HL-60/S4 treated with retinoic acid at 250 ng/mL for 4 days and 3 days (cell line): ENCODE data around the gene SLC6A16.
"Not testable (repeated sequence)": the region's sequence is repeated elsewhere in the genome, so short reads cannot be mapped to it uniquely, and the experiment has no call there.

ENCODE experiments used
- in situ Hi-C: fragments of 300-500 bp; cut with MboI; formaldehyde crosslinking; loops from 2 replicates; pipeline ENCODE4 v1.7.0; 2022; ENCODE audit warnings: low sequenced_read_pairs

The SLC6A16 gene

DNA sequence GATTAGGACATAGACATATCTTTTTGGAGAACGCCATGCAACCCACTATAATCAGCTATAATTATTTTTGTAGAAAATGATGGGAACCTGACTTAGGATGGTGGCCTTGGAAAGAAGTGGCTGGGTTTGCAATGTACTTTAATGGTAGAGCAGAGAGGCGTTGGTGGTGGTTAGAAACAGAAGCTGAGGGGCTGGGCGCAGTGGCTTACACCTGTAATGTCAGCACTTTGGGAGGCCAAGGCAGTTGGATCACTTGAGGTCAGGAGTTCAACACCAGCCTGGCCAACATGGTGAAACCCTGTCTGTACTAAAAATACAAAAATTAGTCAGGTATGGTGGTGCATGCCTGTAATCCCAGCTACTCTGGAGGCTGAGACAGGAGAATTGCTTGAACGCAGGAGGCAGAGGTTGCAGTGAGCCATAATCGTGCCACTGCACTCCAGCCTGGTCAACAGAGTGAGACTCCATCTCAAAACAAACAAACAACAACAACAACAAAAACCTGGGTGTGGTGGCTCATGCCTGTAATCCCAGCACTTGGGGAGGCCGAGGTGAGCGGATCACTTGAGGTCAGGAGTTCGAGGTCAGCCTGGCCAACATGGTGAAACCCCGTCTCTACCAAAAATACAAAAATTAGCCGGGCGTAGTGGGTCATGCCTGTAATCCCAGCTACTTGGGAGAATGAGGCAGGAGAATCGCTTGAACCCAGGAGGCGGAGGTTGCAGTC is 7.9 kb upstream of the SLC6A16 start:
- in situ Hi-C loops = not testable (repeated sequence)

DNA sequence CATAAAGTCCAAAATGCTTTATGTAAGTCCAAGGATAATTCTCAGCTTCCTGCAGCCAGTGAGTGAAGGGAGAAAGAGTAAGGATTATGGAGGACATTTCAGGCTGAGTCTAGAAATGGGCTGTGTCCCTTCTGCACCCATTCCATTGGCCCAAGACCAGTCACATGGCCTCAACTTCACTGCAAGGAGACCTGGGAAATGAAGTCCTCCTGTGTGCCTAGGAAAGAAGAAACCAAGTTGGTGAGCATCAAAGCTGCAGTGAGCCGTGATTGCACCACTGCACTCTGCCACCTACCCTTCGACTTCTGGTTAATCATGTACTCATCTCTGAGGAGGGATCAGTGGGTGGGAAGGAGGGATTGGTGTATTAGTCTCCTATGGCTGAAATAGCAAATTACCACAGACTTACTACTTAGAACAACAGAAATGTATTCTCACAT is 6.6 kb upstream of the SLC6A16 start:
- in situ Hi-C loops = no loop called here

DNA sequence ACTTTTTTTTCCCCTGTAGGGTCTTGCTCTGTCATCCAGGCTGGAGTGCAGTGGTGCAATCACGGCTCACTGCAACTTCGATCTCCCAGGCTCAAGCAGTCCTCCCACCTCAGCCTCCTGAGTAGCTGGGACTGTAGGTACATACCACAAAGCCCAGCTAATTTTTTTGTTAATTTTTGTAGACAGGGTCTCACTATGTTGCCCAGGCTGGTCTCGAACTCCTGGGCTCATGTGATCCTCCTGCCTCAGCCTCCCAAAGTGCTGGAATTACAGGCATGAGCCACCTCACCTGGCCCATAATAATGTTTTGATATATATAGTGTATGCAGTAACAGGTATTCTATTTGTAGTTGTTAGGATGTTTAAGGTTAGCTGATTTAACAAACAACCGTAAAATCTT is 6.2 kb upstream of the SLC6A16 start:
- in situ Hi-C loops = not testable (repeated sequence)

- in situ Hi-C loops = no loop called here
Measured at GRCh38 chr19:49328741-49329140, 3.8 kb upstream of the SLC6A16 start.

DNA sequence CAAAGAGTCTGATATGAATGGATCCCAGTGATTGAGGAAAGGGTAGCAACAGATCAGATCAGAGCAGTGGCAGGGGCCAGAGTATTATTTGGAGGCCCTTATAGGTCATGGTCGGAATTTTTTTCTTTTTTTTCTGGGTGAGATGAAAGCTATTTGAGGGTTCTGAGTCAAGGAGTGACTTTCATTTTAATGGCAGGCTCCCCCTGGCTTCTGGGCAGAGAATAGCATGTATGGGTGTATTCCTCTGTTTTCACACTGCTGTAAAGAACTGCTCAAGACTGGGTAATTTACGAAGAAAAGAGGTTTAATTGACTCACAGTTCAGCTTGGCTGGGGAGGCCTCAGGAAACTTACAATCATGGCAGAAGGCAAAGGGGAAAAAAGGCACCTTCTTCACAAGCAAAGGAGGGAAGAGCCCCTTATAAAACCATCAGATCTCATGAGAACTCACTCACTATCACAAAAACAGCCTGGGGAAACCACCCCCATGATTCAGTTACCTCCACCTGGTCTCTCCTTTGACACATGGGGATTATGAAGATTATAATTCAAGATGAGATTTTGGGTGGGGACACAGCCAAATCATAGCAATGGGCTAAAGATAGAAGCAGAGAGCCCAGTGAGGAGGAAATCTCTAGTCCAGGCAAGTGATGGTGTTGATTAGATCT is 3.0 kb upstream of the SLC6A16 start:
- in situ Hi-C loops = no loop called here

DNA sequence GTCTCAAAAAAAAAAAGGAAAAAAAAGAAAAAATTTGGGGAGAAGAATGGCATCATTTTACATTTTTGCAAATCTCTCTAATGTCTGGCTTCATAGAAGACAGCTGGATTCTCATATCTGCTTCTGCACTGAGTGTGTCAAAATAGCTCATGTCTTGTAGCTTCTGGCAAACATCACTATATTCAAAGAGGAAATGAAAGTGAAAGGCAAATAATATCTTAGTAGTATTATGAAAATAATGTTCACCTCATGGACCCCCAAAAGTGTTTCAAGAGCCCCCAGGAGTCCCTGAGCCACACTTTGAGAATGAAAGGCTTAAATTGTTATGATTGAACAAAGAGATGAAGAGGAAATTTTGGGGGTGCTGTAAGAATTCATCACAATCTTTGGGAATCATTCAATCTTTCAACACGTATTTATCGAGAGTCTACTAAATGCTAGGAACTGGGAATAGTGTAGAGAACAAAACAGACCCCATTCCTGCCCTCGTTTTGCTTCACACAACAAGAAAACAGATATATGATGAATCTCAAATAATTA is 1.2 kb upstream of the SLC6A16 start:
- in situ Hi-C loops = no loop called here

- in situ Hi-C loops = not testable (repeated sequence)
Measured at GRCh38 chr19:49325756-49326155, 765 bp upstream of the SLC6A16 start.

GRCh38 chr19:49318296-49318695 is 6.7 kb downstream of the SLC6A16 start:
- in situ Hi-C loops = no loop called here

DNA sequence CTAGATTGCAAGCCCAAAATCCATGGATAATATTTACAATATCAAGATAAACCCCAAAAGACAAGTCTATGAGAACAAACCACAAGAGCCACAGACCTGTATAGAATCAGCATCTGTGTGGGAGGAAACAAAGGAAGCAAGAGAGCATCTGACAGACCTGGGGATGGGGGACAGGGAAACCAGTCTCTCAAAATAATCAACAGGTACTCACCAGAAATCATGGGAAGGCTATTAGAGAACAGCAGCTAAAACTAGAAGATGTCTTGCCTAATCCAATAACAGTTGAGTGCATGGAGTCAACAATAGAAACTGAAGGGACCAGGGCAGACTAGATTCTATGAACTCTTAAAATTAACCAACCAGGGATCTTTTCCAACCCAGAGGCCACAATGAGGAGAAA is 8.7 kb downstream of the SLC6A16 start:
- in situ Hi-C loops = no loop called here

DNA sequence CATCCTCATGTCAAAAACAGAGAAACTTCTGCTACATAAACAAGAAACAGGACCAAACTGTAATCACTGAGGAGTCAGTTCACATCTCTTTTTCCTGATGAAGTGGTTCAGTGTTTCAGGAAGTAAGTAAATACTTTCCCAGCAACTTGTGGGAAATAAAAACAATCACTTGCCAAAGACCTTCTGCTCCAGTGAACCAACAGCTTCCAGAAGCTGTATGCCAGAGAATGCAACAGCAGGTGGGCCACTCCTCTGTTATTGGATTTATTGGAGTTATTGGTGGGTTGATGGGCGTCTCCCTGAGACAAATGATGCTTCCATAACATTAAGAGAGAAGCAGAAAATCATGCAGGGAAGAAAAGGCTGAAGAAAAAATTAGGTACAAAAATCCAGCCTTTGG is 9.9 kb downstream of the SLC6A16 start:
- in situ Hi-C loops = no loop called here

- in situ Hi-C loops = no loop called here
Measured at GRCh38 chr19:49309087-49309486, 15.9 kb downstream of the SLC6A16 start.

- in situ Hi-C loops = not testable (repeated sequence)
Measured at GRCh38 chr19:49306734-49307133, 18.3 kb downstream of the SLC6A16 start.

GRCh38 chr19:49301866-49302252 is 23.1 kb downstream of the SLC6A16 start:
- in situ Hi-C loops = no loop called here

- in situ Hi-C loops = no loop called here
Measured at GRCh38 chr19:49301165-49301865, 23.7 kb downstream of the SLC6A16 start.

- in situ Hi-C loops = not testable (repeated sequence)
Measured at GRCh38 chr19:49298653-49299052, 26.3 kb downstream of the SLC6A16 start.

DNA sequence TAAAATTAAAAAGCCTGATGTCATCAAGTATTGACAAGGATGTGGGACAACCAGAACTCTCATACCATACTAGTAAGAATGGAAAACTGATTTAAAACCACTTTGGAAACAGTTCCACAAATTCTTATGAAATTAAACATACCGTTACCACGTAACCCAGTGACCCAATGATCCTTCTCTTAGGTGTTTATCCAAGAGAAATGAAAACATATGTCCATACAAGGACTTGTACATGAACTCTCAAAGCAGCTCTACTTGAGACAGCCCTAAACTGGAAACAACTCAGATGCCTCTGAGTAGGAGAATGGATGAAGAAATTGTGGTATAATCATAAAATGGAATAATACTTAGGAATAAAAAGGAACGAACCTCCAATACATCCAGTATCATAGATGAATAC is 27.6 kb downstream of the SLC6A16 start:
- in situ Hi-C loops = no loop called here

DNA sequence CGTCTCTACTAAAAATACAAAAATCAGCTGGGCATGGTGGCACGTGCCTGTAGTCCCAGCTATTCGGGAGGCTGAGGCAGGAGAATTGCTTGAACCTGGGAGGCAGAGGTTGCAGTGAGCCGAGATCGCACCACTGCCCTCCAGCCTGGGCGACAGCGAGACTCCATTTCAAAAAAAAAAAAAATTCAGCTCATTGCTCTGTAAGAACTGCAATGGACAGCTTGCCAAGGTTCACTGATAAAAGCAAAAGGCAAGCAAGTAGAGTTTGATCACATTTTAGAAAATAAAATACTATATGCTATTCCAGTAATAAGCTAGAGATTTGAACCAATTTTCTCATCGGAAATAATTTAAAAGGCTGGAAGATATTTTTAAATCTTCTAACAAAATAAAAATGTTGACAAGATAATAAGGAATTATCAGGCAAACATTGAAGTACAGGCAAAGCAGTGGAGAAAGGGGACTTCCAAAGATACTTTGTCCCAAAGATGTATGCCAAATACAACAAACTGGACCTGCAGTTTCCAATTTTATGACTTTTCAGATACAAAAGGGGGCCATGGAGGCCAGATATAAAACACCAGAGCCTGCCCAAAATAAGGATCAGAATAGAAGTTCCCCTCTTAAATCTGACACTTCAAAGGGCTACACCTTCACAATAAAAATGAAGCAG is 29.6 kb downstream of the SLC6A16 start:
- in situ Hi-C loops = no loop called here

DNA sequence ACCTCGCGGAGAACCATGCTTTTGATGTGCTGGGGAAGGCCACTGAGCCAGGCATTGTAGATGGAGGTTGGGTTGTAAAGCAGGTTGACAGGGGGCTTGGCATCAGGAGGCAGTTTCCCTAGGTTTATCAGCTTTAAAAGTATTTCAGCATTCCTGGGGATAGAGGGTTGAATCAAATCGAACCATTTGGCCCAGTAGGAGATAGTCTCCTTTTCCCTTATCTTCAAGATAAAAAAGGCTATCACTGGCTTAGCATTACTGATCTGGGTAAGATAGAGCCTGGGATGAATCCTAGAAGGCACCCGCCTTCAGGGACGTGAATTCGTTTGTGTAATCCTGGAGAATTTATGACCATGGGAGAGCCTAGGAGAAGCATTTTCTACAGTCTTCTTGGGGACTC is 30.6 kb downstream of the SLC6A16 start:
- in situ Hi-C loops = no loop called here

DNA sequence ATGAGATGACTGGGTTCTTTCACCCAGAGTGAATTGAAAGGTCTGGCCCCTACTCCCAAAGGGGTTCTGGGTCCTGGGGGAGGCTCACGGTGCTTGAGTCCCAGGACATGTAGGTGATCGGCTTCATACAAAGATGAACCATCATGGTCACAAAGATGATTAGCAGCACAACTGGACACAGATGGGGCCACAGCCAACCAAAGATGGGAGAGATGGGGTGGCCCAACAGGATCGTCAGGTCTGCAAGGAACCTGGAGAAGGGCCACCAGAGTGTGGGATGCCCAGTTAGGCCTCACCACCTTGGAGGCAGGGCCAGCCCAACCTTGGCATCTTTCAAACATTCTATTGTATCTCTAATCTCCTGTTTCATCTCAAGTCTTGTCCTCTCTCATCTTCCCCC is 34.5 kb downstream of the SLC6A16 start:
- in situ Hi-C loops = no loop called here

- in situ Hi-C loops = not testable (repeated sequence)
Measured at GRCh38 chr19:49289286-49289685, 35.7 kb downstream of the SLC6A16 start.

DNA sequence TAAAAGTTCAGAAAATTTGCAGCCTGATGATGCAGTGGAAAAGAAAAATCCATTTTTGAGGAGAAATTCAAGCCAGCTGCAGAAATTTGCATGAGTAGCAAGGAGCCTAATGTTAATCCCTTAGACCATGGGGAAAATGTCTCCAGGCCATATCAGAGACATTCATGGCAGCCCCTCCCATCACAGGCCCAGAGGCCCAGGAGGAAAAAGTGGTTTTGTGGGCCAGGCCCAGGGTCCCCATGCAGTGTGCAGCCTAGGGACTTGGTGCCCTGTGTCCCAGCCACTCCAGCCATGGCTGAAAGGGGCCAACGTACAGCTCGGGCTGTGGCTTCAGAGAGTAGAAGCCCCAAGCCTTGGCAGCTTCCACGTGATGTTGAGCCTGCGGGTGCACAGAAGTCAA is 36.8 kb downstream of the SLC6A16 start:
- in situ Hi-C loops = not testable (repeated sequence)
